ENCODE measurements around the gene TMEFF2.
"Not testable (repeated sequence)": the region's sequence is repeated elsewhere in the genome, so short reads cannot be mapped to it uniquely, and the experiment has no call there.

TMEFF2 gene

GRCh38 chr2:192184349-192184748 is 10.4 kb downstream of the TMEFF2 start:
- no peak for DNase-seq (ENCODE audit: low spot score)

- no peak for DNase-seq (ENCODE audit: low spot score)
These were observed 11.4 kb downstream of the TMEFF2 start for GRCh38 chr2:192183296-192183695.

GRCh38 chr2:192166946-192167345 is 27.8 kb downstream of the TMEFF2 start:
- DNase-seq (ENCODE audit: low spot score), result no peak

GRCh38 chr2:192165842-192166241 is 28.9 kb downstream of the TMEFF2 start:
- no peak for DNase-seq (ENCODE audit: low spot score)

- DNase-seq (ENCODE audit: low spot score), result peak; percentile 56
These were observed 32.2 kb downstream of the TMEFF2 start for GRCh38 chr2:192162392-192163042.

GRCh38 chr2:192161656-192162290 is 33.0 kb downstream of the TMEFF2 start:
- no peak for DNase-seq (ENCODE audit: low spot score)

- no peak for DNase-seq (ENCODE audit: low spot score)
These were observed 35.0 kb downstream of the TMEFF2 start for GRCh38 chr2:192159736-192160135.

- DNase-seq (ENCODE audit: low spot score), result no peak
These were observed 35.5 kb downstream of the TMEFF2 start for GRCh38 chr2:192159208-192159607.

GRCh38 chr2:192157776-192158175 is 37.0 kb downstream of the TMEFF2 start:
- DNase-seq (ENCODE audit: low spot score), result no peak

GRCh38 chr2:192155511-192156118 is 39.1 kb downstream of the TMEFF2 start:
- DNase-seq (ENCODE audit: low spot score), result no peak

- no peak for DNase-seq (ENCODE audit: low spot score)
These were observed 41.2 kb downstream of the TMEFF2 start for GRCh38 chr2:192153561-192153960.

- DNase-seq (ENCODE audit: low spot score), result no peak
These were observed 42.9 kb downstream of the TMEFF2 start for GRCh38 chr2:192151853-192152252.

- no peak for DNase-seq (ENCODE audit: low spot score)
These were observed 44.6 kb downstream of the TMEFF2 start for GRCh38 chr2:192150166-192150565.

GRCh38 chr2:192148620-192149321 is 46.0 kb downstream of the TMEFF2 start:
- DNase-seq (ENCODE audit: low spot score), result no peak

- no peak for DNase-seq (ENCODE audit: low spot score)
These were observed 46.5 kb downstream of the TMEFF2 start for GRCh38 chr2:192148241-192148619.

GRCh38 chr2:192146069-192147015 is 48.4 kb downstream of the TMEFF2 start:
- DNase-seq (ENCODE audit: low spot score), result peak; percentile 53

GRCh38 chr2:192145496-192145895 is 49.2 kb downstream of the TMEFF2 start:
- no peak for DNase-seq (ENCODE audit: low spot score)

GRCh38 chr2:192140236-192140839 is 54.4 kb downstream of the TMEFF2 start:
- DNase-seq (ENCODE audit: low spot score), result no peak

- DNase-seq (ENCODE audit: low spot score), result no peak
These were observed 54.9 kb downstream of the TMEFF2 start for GRCh38 chr2:192139813-192140212.

- no peak for DNase-seq (ENCODE audit: low spot score)
These were observed 57.3 kb downstream of the TMEFF2 start for GRCh38 chr2:192137451-192137850.

GRCh38 chr2:192132604-192133003 is 62.1 kb downstream of the TMEFF2 start:
- not testable (repeated sequence) for DNase-seq (ENCODE audit: low spot score)
